ENCODE results near the gene GNRH2. TPM values are rescaled to one million over a fixed set of nuclear protein-coding genes. Genes with fewer than 3 reads are reported as not detected.
"Not testable (repeated sequence)": the region's sequence is repeated elsewhere in the genome, so short reads cannot be mapped to it uniquely, and the experiment has no call there.

Gene GNRH2
- under 1 TPM; 0.31 to 0.63 (median 0.50) TPM for polyA plus RNA-seq (ENCODE audit: insufficient read depth in 1 of 5, insufficient read length in 5 of 5, low replicate concordance in 1 of 5)
- long read RNA-seq, donor 1: 0 reads
- long read RNA-seq, donor 2: 0 reads
- long read RNA-seq, donor 3: 0 reads
- long read RNA-seq, donor 4: 0 reads
- long read RNA-seq, donor 5: 0 reads
- long read RNA-seq, donor 6, partial matches to known transcripts: 11 of 11 reads
- long read RNA-seq, donor 6, other reads (novel, unspliced or antisense): 0 of 11 reads
- long read RNA-seq, donor 7: 0 reads
- long read RNA-seq, donor 8: 0 reads

GRCh38 chr20:3043322-3043721, at the start of gene GNRH2:
TSS of gene GNRH2 (plus strand) at chr20:3043622. CDS start at chr20:3044415, 793 bp downstream.
- DNase-seq: no peak

GRCh38 chr20:2995796-2996195, 47.6 kb upstream of the GNRH2 start:
- DNase-seq: no peak

GRCh38 chr20:2998728-2999127, 44.7 kb upstream of the GNRH2 start:
- no peak for DNase-seq

GRCh38 chr20:3000852-3001523, 42.4 kb upstream of the GNRH2 start:
- DNase-seq: peak; percentile 26 to 27

GRCh38 chr20:3003416-3003815, 40.0 kb upstream of the GNRH2 start:
- no peak for DNase-seq

GRCh38 chr20:3010985-3011723, 32.3 kb upstream of the GNRH2 start:
- no peak for DNase-seq

- no peak for DNase-seq
Measured at GRCh38 chr20:3011752-3012151, 31.7 kb upstream of the GNRH2 start.

- DNase-seq: no peak
Measured at GRCh38 chr20:3013771-3014170, 29.7 kb upstream of the GNRH2 start.

GRCh38 chr20:3014179-3014578, 29.2 kb upstream of the GNRH2 start:
- no peak for DNase-seq

- DNase-seq: no peak
Measured at GRCh38 chr20:3014662-3015061, 28.8 kb upstream of the GNRH2 start.

- DNase-seq: not testable (repeated sequence)
Measured at GRCh38 chr20:3015302-3015701, 28.1 kb upstream of the GNRH2 start.

GRCh38 chr20:3021327-3021726, 22.1 kb upstream of the GNRH2 start:
- no peak for DNase-seq

GRCh38 chr20:3021777-3022176, 21.6 kb upstream of the GNRH2 start:
- no peak for DNase-seq

- DNase-seq: not testable (repeated sequence)
Measured at GRCh38 chr20:3022559-3023490, 20.6 kb upstream of the GNRH2 start.

- DNase-seq: no peak
Measured at GRCh38 chr20:3027987-3028386, 15.4 kb upstream of the GNRH2 start.

GRCh38 chr20:3031524-3032147, 11.8 kb upstream of the GNRH2 start:
- no peak for DNase-seq

GRCh38 chr20:3032624-3033023, 10.8 kb upstream of the GNRH2 start:
- no peak for DNase-seq

- DNase-seq: no peak
Measured at GRCh38 chr20:3037654-3038053, 5.8 kb upstream of the GNRH2 start.

GRCh38 chr20:3038454-3038853, 5.0 kb upstream of the GNRH2 start:
- no peak for DNase-seq

- DNase-seq: no peak
Measured at GRCh38 chr20:3039426-3039825, 4.0 kb upstream of the GNRH2 start.

GRCh38 chr20:3040086-3040485, 3.3 kb upstream of the GNRH2 start:
- DNase-seq: no peak

All from right lung (tissue), 10 donors.